GM10266 (cell line): Measurements from ENCODE around the gene LRFN2.

ENCODE experiments used
- DNase-seq: peaks from one replicate; pipeline ENCODE4 v3.0.0; 2012; ENCODE audit errors: extremely low spot score
- CTCF ChIP-seq: IDR thresholded peaks from 2 replicates; pipeline ENCODE4 v1.5.1; 2012; ENCODE audit warnings: mild to moderate bottlenecking, low read depth; ENCODE audit not compliant: control insufficient read depth, insufficient read depth; ENCODE audit errors: missing control alignments

LRFN2 gene

GRCh38 chr6:40476673-40477072 lies 110.5 kb downstream of the LRFN2 start:
- no peak for TF ChIP-seq CTCF
- no peak for DNase-seq

GRCh38 chr6:40474937-40475336 lies 112.2 kb downstream of the LRFN2 start:
- no peak for TF ChIP-seq CTCF
- no peak for DNase-seq

GRCh38 chr6:40473026-40473425 lies 114.1 kb downstream of the LRFN2 start:
- DNase-seq, result no peak
- TF ChIP-seq CTCF, result no peak

- DNase-seq, result no peak
- TF ChIP-seq CTCF, result no peak
These were observed 114.8 kb downstream of the LRFN2 start for GRCh38 chr6:40472353-40472752.

GRCh38 chr6:40471243-40471642 lies 115.9 kb downstream of the LRFN2 start:
- TF ChIP-seq CTCF, result no peak
- DNase-seq, result no peak

GRCh38 chr6:40469323-40469722 lies 117.8 kb downstream of the LRFN2 start:
- no peak for TF ChIP-seq CTCF
- DNase-seq, result no peak

GRCh38 chr6:40466986-40467539 lies 120.1 kb downstream of the LRFN2 start:
- DNase-seq, result no peak
- TF ChIP-seq CTCF, result no peak

GRCh38 chr6:40461643-40462042 lies 125.5 kb downstream of the LRFN2 start:
- no peak for DNase-seq
- TF ChIP-seq CTCF, result no peak
